Adipocyte (in vitro differentiated cells): ENCODE results near the gene SETD1A.

Source experiments
- DNase-seq: peaks from one replicate; pipeline ENCODE4 v3.0.0-alpha.2; 2015; ENCODE audit warnings: low read depth
- H3K27me3 ChIP-seq: replicated peaks from 2 replicates; pipeline ENCODE4 v1.7.0; 2013; ENCODE audit warnings: mild to moderate bottlenecking, low read length, moderate library complexity; ENCODE audit not compliant: control insufficient read depth, insufficient read depth
- H3K36me3 ChIP-seq: 2 replicates; pipeline ENCODE4 v1.7.0; 2013; ENCODE audit warnings: low read length, mild to moderate bottlenecking, moderate library complexity; ENCODE audit not compliant: control insufficient read depth, insufficient read depth, severe bottlenecking
- H3K4me1 ChIP-seq: 2 replicates; pipeline ENCODE4 v1.7.0; 2013; ENCODE audit warnings: mild to moderate bottlenecking, low read length, moderate library complexity; ENCODE audit not compliant: control insufficient read depth, insufficient read depth
- H3K4me3 ChIP-seq: 2 replicates; pipeline ENCODE4 v1.7.0; 2013; ENCODE audit warnings: mild to moderate bottlenecking, low read length, moderate library complexity
- H3K9ac ChIP-seq: 2 replicates; pipeline ENCODE4 v1.7.0; 2013; ENCODE audit warnings: mild to moderate bottlenecking, low read length, moderate library complexity
- H3K9me3 ChIP-seq: 2 replicates; pipeline ENCODE4 v1.7.0; 2013; ENCODE audit warnings: mild to moderate bottlenecking, low read length, moderate library complexity; ENCODE audit not compliant: control insufficient read depth

The SETD1A gene

GRCh38 chr16:30948667-30949649 lies 8.6 kb upstream of the SETD1A start, which contains the start of gene ORAI3:
Gene ORAI3 (plus strand): TSS chr16:30949068. CDS start chr16:30949290, 222 bp downstream.
- peak within 1 kb of the TSS; percentile 90 for H3K9ac ChIP-seq
- DNase-seq = peak; percentile 80

DNA sequence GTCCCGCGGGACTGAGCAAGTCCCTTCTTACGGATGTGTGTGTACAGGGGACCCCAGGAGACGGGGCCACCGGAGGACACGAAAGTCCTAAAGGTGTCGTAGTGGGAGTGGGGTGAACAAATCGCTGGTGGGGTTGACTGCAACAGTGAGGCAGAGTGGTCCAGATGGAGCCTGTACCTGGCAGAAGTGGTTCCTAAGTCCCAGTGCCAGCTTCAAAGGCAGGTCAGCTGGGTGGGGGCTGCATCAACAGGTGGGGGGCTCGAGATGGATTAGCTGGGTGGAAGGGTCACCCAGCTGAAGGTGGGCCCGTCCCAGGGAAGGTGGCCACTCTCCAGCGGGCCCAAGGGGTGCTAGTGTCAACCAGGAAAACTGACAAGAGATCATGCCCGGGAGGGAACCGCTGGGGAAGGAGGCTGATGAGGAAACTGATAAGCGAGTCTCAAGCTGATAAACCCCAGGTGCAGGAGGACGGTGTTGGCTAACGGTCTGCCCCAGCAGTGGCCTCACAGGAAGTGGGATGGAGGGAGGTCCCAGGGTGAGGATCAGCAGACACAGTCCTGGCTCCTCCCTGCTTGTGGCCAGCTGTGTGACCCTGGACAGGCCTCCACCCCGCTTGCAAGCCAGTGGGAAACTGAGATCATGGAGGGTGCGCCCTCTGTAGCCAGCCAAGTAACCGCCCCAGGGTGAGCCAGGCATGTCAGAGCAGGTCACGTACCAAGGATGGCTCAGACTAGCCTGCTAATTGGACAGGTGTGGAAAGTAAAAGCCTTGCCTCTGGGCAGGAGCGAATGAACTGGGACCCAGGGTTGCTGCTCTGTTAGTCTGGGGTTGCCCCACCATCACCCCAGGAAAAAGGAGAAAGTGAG lies 7.7 kb upstream of the SETD1A start:
- no peaks in the 10 kb centered on the region for H3K9me3 ChIP-seq
- H3K27me3 ChIP-seq = no peaks in the 10 kb centered on the region
- peak overlapping the region; percentile 91 for H3K4me3 ChIP-seq
- peaks cover 4% of the 10 kb centered on the region for H3K36me3 ChIP-seq
- peak overlapping the region; percentile 90 for H3K9ac ChIP-seq
- peak; percentile 79 for DNase-seq
- H3K4me1 ChIP-seq = peaks cover 43% of the 10 kb centered on the region

More at GRCh38 chr16:30948667-30949649, 8.6 kb upstream of the SETD1A start, which contains the start of gene ORAI3:
- Histone ChIP-seq H3K4me1 (peaks cover 41% of the 10 kb centered on the region), H3K9me3 (no peaks in the 10 kb centered on the region), H3K27me3 (no peaks in the 10 kb centered on the region), H3K4me3 (peak within 1 kb of the TSS; percentile 91), H3K36me3 (peaks cover 8% of the 10 kb centered on the region)

- Histone ChIP-seq H3K4me1 (peaks cover 43% of the 10 kb centered on the region), H3K4me3 (peak overlapping the region; percentile 91), H3K9me3 (no peaks in the 10 kb centered on the region), H3K36me3 (peaks cover 4% of the 10 kb centered on the region), H3K27me3 (no peaks in the 10 kb centered on the region), H3K9ac (peak overlapping the region; percentile 90)
- no peak for DNase-seq
Measured at GRCh38 chr16:30950516-30951065, 7.0 kb upstream of the SETD1A start.

- Histone ChIP-seq H3K4me3 (no peak overlapping the region), H3K36me3 (peaks cover 4% of the 10 kb centered on the region), H3K27me3 (no peaks in the 10 kb centered on the region), H3K4me1 (peaks cover 43% of the 10 kb centered on the region), H3K9me3 (no peaks in the 10 kb centered on the region), H3K9ac (peak overlapping the region; percentile 13)
- no peak for DNase-seq
Measured at GRCh38 chr16:30951193-30951592, 6.4 kb upstream of the SETD1A start.

GRCh38 chr16:30951750-30952149 lies 5.8 kb upstream of the SETD1A start:
- Histone ChIP-seq H3K4me1 (peaks cover 46% of the 10 kb centered on the region), H3K27me3 (no peaks in the 10 kb centered on the region), H3K36me3 (peaks cover under 1% of the 10 kb centered on the region), H3K9ac (peak overlapping the region; percentile 34), H3K9me3 (no peaks in the 10 kb centered on the region), H3K4me3 (no peak overlapping the region)
- peak; percentile 83 for DNase-seq

- H3K9me3 ChIP-seq = no peaks in the 10 kb centered on the region
- no peaks in the 10 kb centered on the region for H3K27me3 ChIP-seq
- H3K4me3 ChIP-seq = no peak overlapping the region
- no peak for DNase-seq
- peaks cover 47% of the 10 kb centered on the region for H3K4me1 ChIP-seq
- H3K36me3 ChIP-seq = no peaks in the 10 kb centered on the region
- H3K9ac ChIP-seq = peak overlapping the region; percentile 59
Measured at GRCh38 chr16:30953111-30953510, 4.4 kb upstream of the SETD1A start.

GRCh38 chr16:30953511-30954124 lies 3.9 kb upstream of the SETD1A start:
- Histone ChIP-seq H3K9me3 (no peaks in the 10 kb centered on the region), H3K9ac (peak overlapping the region; percentile 59), H3K4me3 (no peak overlapping the region), H3K27me3 (no peaks in the 10 kb centered on the region), H3K36me3 (no peaks in the 10 kb centered on the region), H3K4me1 (peaks cover 50% of the 10 kb centered on the region)
- DNase-seq = peak; percentile 83

GRCh38 chr16:30954993-30955392 lies 2.6 kb upstream of the SETD1A start:
- Histone ChIP-seq H3K4me1 (peaks cover 57% of the 10 kb centered on the region), H3K27me3 (no peaks in the 10 kb centered on the region), H3K4me3 (no peak overlapping the region), H3K36me3 (peaks cover 10% of the 10 kb centered on the region), H3K9ac (no peak overlapping the region), H3K9me3 (no peaks in the 10 kb centered on the region)
- no peak for DNase-seq

GRCh38 chr16:30956601-30957455 lies 726 bp upstream of the SETD1A start:
- H3K4me3 ChIP-seq = peak overlapping the region; percentile 89
- H3K9ac ChIP-seq = peak overlapping the region; percentile 98
- no peaks in the 10 kb centered on the region for H3K27me3 ChIP-seq
- peaks cover 27% of the 10 kb centered on the region for H3K36me3 ChIP-seq
- peak; percentile 93 for DNase-seq
- no peaks in the 10 kb centered on the region for H3K9me3 ChIP-seq
- peaks cover 41% of the 10 kb centered on the region for H3K4me1 ChIP-seq
